ENCODE data around the gene PLRG1.

PLRG1 gene

DNA sequence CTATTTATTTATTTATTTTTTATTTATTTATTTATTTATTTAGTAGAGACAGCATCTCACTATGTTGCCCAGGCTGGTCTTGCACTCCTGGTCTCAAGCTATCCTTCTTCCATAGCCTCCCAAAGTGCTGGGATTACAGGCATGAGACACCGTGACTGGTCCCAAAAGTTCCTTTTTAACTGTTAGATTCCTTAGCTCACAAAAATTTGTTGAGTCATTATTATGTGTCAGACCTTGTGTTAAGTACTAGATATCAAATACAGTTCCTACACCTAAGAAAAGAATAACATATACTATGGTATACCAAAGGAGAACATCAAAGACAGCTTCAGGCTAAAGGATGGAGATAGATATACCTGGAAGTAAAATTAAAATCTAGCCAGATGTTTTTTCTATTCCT, 28.7 kb upstream of the PLRG1 start:
- H3K4me1 ChIP-seq (ENCODE audit: low read length), result no peaks in the 10 kb centered on the region
- no peaks in the 10 kb centered on the region for H3K79me2 ChIP-seq (ENCODE audit: low read length)
- no peaks in the 10 kb centered on the region for H3K9me2 ChIP-seq (replicated peaks; ENCODE audit: insufficient read depth, low read length)
- H4K20me1 ChIP-seq (ENCODE audit: insufficient read depth, low read length), result no peaks in the 10 kb centered on the region
- no peaks in the 10 kb centered on the region for H3F3A ChIP-seq (ENCODE audit: insufficient read depth, low read length)
- H3K27me3 ChIP-seq (replicated peaks; ENCODE audit: insufficient read depth, low read length), result no peaks in the 10 kb centered on the region
- H3K27ac ChIP-seq (ENCODE audit: low read length), result no peak overlapping the region
- TF ChIP-seq EZH2 (optimal IDR thresholded peaks at IDR 0.05; ENCODE audit: low read depth, low read length) (no peak), EZH2phosphoT487 (IDR thresholded peaks at IDR 0.05; ENCODE audit: low read length) (no peak)
- TF ChIP-seq, protein P1, sequence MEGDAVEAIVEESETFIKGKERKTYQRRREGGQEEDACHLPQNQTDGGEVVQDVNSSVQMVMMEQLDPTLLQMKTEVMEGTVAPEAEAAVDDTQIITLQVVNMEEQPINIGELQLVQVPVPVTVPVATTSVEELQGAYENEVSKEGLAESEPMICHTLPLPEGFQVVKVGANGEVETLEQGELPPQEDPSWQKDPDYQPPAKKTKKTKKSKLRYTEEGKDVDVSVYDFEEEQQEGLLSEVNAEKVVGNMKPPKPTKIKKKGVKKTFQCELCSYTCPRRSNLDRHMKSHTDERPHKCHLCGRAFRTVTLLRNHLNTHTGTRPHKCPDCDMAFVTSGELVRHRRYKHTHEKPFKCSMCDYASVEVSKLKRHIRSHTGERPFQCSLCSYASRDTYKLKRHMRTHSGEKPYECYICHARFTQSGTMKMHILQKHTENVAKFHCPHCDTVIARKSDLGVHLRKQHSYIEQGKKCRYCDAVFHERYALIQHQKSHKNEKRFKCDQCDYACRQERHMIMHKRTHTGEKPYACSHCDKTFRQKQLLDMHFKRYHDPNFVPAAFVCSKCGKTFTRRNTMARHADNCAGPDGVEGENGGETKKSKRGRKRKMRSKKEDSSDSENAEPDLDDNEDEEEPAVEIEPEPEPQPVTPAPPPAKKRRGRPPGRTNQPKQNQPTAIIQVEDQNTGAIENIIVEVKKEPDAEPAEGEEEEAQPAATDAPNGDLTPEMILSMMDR (IDR thresholded peaks at IDR 0.05; ENCODE audit: low read length), result no peak
- H3K9ac ChIP-seq (ENCODE audit: low read length), result no peak overlapping the region
- no peaks in the 10 kb centered on the region for H3K36me3 ChIP-seq (replicated peaks; ENCODE audit: insufficient read depth, low read length)
- H3K9me3 ChIP-seq (replicated peaks; ENCODE audit: insufficient read depth, low read length), result no peaks in the 10 kb centered on the region
- H3K4me2 ChIP-seq (ENCODE audit: low read depth, low read length), result no peak overlapping the region
- no peak overlapping the region for H2AFZ ChIP-seq (ENCODE audit: low read length)
- H3K4me3 ChIP-seq (ENCODE audit: low read length), result no peak overlapping the region
- no peak for DNase-seq

DNA sequence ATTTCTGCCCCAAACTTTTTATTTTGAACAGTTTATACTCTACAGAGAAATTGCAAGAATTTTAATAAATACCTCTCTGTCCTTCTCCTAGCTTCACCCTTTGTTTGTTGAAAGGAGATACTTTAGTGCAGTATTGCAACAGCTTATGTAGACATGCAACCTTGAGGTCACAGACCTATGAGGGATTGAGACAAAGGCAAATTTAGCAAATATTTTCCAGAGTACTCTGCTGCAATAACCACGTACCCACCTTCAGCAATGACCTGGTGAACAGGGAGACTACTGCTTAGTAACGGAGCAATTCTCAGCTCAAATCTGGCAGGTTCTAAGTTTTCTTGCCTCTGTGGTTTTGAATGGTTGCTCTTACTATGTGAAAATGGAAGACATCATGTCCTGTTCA, 27.1 kb upstream of the PLRG1 start:
- no peak overlapping the region for H3K9ac ChIP-seq (ENCODE audit: low read length)
- H3K79me2 ChIP-seq (ENCODE audit: low read length), result no peaks in the 10 kb centered on the region
- no peak overlapping the region for H3K27ac ChIP-seq (ENCODE audit: low read length)
- no peak overlapping the region for H3K4me2 ChIP-seq (ENCODE audit: low read depth, low read length)
- no peaks in the 10 kb centered on the region for H3K9me2 ChIP-seq (replicated peaks; ENCODE audit: insufficient read depth, low read length)
- TF ChIP-seq, protein P1 (IDR thresholded peaks at IDR 0.05; ENCODE audit: low read length), result no peak
- TF ChIP-seq EZH2phosphoT487 (IDR thresholded peaks at IDR 0.05; ENCODE audit: low read length) (no peak), EZH2 (optimal IDR thresholded peaks at IDR 0.05; ENCODE audit: low read depth, low read length) (no peak)
- no peaks in the 10 kb centered on the region for H3K27me3 ChIP-seq (replicated peaks; ENCODE audit: insufficient read depth, low read length)
- H4K20me1 ChIP-seq (ENCODE audit: insufficient read depth, low read length), result no peaks in the 10 kb centered on the region
- H3F3A ChIP-seq (ENCODE audit: insufficient read depth, low read length), result no peaks in the 10 kb centered on the region
- no peak overlapping the region for H3K4me3 ChIP-seq (ENCODE audit: low read length)
- no peak for DNase-seq
- H3K36me3 ChIP-seq (replicated peaks; ENCODE audit: insufficient read depth, low read length), result no peaks in the 10 kb centered on the region
- H3K9me3 ChIP-seq (replicated peaks; ENCODE audit: insufficient read depth, low read length), result no peaks in the 10 kb centered on the region
- H3K4me1 ChIP-seq (ENCODE audit: low read length), result no peaks in the 10 kb centered on the region
- H2AFZ ChIP-seq (ENCODE audit: low read length), result no peak overlapping the region

GRCh38 chr4:154574311-154574710, 24.1 kb upstream of the PLRG1 start:
- no peak for TF ChIP-seq EZH2 (optimal IDR thresholded peaks at IDR 0.05; ENCODE audit: low read depth, low read length)
- TF ChIP-seq, protein P1 (IDR thresholded peaks at IDR 0.05; ENCODE audit: low read length), result no peak
- no peak for DNase-seq
- Histone ChIP-seq H4K20me1 (ENCODE audit: insufficient read depth, low read length) (no peaks in the 10 kb centered on the region), H2AFZ (ENCODE audit: low read length) (no peak overlapping the region), H3K4me1 (ENCODE audit: low read length) (no peaks in the 10 kb centered on the region), H3K9me2 (replicated peaks; ENCODE audit: insufficient read depth, low read length) (no peaks in the 10 kb centered on the region), H3K9ac (ENCODE audit: low read length) (no peak overlapping the region), H3K27ac (ENCODE audit: low read length) (no peak overlapping the region), H3K36me3 (replicated peaks; ENCODE audit: insufficient read depth, low read length) (no peaks in the 10 kb centered on the region), H3K4me2 (ENCODE audit: low read depth, low read length) (no peak overlapping the region), H3K27me3 (replicated peaks; ENCODE audit: insufficient read depth, low read length) (no peaks in the 10 kb centered on the region), H3K9me3 (replicated peaks; ENCODE audit: insufficient read depth, low read length) (no peaks in the 10 kb centered on the region), H3K79me2 (ENCODE audit: low read length) (no peaks in the 10 kb centered on the region), H3F3A (ENCODE audit: insufficient read depth, low read length) (no peaks in the 10 kb centered on the region), H3K4me3 (ENCODE audit: low read length) (no peak overlapping the region)
